Natural killer cell (primary cell): ENCODE data around the gene PREP. TPM values are rescaled to one million over a fixed set of nuclear protein-coding genes. Genes with fewer than 3 reads are reported as not detected.

ENCODE experiments used
- ATAC-seq, 3 donors: fragments of 150-1000 bp in 2 of 3; fragments of 200-7000 bp in 1 of 3; cut with Tn5 transposase; 1 replicate in 1 of 3; 2 replicates in 2 of 3; pipeline ENCODE4 v1.10.0; 2021; ENCODE audit warnings: mild to moderate bottlenecking in 2 of 3, moderate library complexity in 2 of 3
- DNase-seq, 2 donors: peaks; one replicate each; pipeline versions ENCODE4 v3.0.0 to v3.0.0-alpha.2; 2013 to 2021; ENCODE audit warnings: mixed read lengths in 1 of 2
- H3K27ac ChIP-seq: one replicate; pipeline ENCODE4 v1.5.1; 2013; ENCODE audit warnings: mild to moderate bottlenecking, low read length
- H3K27me3 ChIP-seq: one replicate; pipeline ENCODE4 v1.6.1; 2013; ENCODE audit warnings: low read length; ENCODE audit not compliant: control insufficient read depth, insufficient read depth
- H3K36me3 ChIP-seq: one replicate; pipeline ENCODE4 v1.6.1; 2013; ENCODE audit warnings: low read length; ENCODE audit not compliant: control insufficient read depth, insufficient read depth
- H3K4me1 ChIP-seq: one replicate; pipeline ENCODE4 v1.6.1; 2013; ENCODE audit warnings: low read length; ENCODE audit not compliant: control insufficient read depth, insufficient read depth
- H3K4me3 ChIP-seq: one replicate; pipeline ENCODE4 v1.5.1; 2013; ENCODE audit warnings: low read length
- H3K9me3 ChIP-seq: one replicate; pipeline ENCODE4 v1.6.1; 2013; ENCODE audit warnings: low read length; ENCODE audit not compliant: control insufficient read depth, insufficient read depth
- H3K27ac Mint-ChIP-seq, 2 donors: one replicate each; pipeline ENCODE4 v1.8.0; 2022; ENCODE audit warnings: mild to moderate bottlenecking in 2 of 2, mixed read lengths in 2 of 2, moderate library complexity in 1 of 2
- H3K27me3 Mint-ChIP-seq, 2 donors: one replicate each; pipeline ENCODE4 v1.8.0; 2022; ENCODE audit warnings: low read depth in 2 of 2, mixed read lengths in 2 of 2
- H3K36me3 Mint-ChIP-seq: one replicate; pipeline ENCODE4 v1.8.0; 2022; ENCODE audit warnings: mixed read lengths
- H3K4me1 Mint-ChIP-seq, 2 donors: one replicate each; pipeline ENCODE4 v1.8.0; 2022; ENCODE audit warnings: mixed read lengths in 2 of 2
- H3K4me3 Mint-ChIP-seq: one replicate; pipeline ENCODE4 v1.8.0; 2022; ENCODE audit warnings: mild to moderate bottlenecking, moderate library complexity, mixed read lengths
- H3K9me3 Mint-ChIP-seq, 2 donors: one replicate each; pipeline ENCODE4 v1.8.0; 2022; ENCODE audit warnings: mixed read lengths in 2 of 2
- CTCF ChIP-seq: fragments of 200-600 bp; IDR thresholded peaks from one replicate; pipeline ENCODE4 v1.8.0; 2022; ENCODE audit warnings: antibody characterized with exemption
- WGBS: methylation state at CpG from one replicate; pipeline ENCODE4 v1.1.7; 2013; ENCODE audit warnings: missing lambda C conversion rate; ENCODE audit not compliant: insufficient coverage; 5-methylcytosine and 5-hydroxymethylcytosine counted together
- intact Hi-C: fragments of 100-400 bp; cut with micrococcal nuclease; formaldehyde crosslinking; loops from one replicate; pipeline ENCODE4 v1.14.2; 2022
- total RNA-seq, 4 donors: library from RNA; stranded (reverse); fragments of 120-200 nt in 1 of 4; gene quantifications; one replicate each; pipeline versions ENCODE4 v1.2.3 to v1.2.4, GENCODE V29; 2013 to 2022

PREP gene
- total RNA-seq, 3 donors from 2014 or later (not counting 1 experiment from before 2014, with no cell fraction given), result 30.0 to 42.9 (median 37.1) TPM

- no peak for DNase-seq
- Mint-ChIP-seq H3K9me3 (no peaks in the 10 kb centered on the region), H3K27me3 (no peaks in the 10 kb centered on the region), H3K4me3 (no peak overlapping the region), H3K4me1 (peaks cover 20 to 24% of the 10 kb centered on the region in 2 donors), H3K36me3 (peaks cover 12% of the 10 kb centered on the region), H3K27ac (no peak overlapping the region)
- peaks cover 52% of the 10 kb centered on the region for H3K36me3 ChIP-seq
- H3K27ac ChIP-seq, result no peak overlapping the region
- H3K4me3 ChIP-seq, result no peak overlapping the region
- intact Hi-C loops, result no loop called here
- H3K9me3 ChIP-seq, result no peaks in the 10 kb centered on the region
- no peaks in the 10 kb centered on the region for H3K27me3 ChIP-seq
- WGBS, result 96% methylated on average over 3 of the region's 4 CpGs
- H3K4me1 ChIP-seq, result no peaks in the 10 kb centered on the region
- no peak for TF ChIP-seq CTCF
- ATAC-seq, result no peak
Observed at GRCh38 chr6:105374010-105374420, 28.9 kb downstream of the PREP start.

GRCh38 chr6:105373481-105373880 is 29.4 kb downstream of the PREP start:
- no peak for TF ChIP-seq CTCF
- intact Hi-C loops, result no loop called here
- ATAC-seq, result no peak
- no peak for DNase-seq
- H3K27me3 Mint-ChIP-seq, result no peaks in the 10 kb centered on the region
- peaks cover 15 to 19% of the 10 kb centered on the region in 2 donors for H3K4me1 Mint-ChIP-seq
- H3K36me3 ChIP-seq, result peaks cover 57% of the 10 kb centered on the region
- H3K27ac ChIP-seq, result no peak overlapping the region
- H3K27me3 ChIP-seq, result no peaks in the 10 kb centered on the region
- no peak overlapping the region for H3K27ac Mint-ChIP-seq
- peaks cover 17% of the 10 kb centered on the region for H3K36me3 Mint-ChIP-seq
- no peaks in the 10 kb centered on the region for H3K9me3 ChIP-seq
- H3K4me3 ChIP-seq, result no peak overlapping the region
- H3K4me3 Mint-ChIP-seq, result no peak overlapping the region
- H3K9me3 Mint-ChIP-seq, result no peaks in the 10 kb centered on the region
- no peaks in the 10 kb centered on the region for H3K4me1 ChIP-seq
- 100% methylated on average over 4 of the region's 6 CpGs for WGBS

GRCh38 chr6:105372849-105373182 is 30.1 kb downstream of the PREP start:
- H3K9me3 ChIP-seq, result no peaks in the 10 kb centered on the region
- no peak overlapping the region for H3K27ac ChIP-seq
- intact Hi-C loops, result no loop called here
- Mint-ChIP-seq H3K9me3 (no peaks in the 10 kb centered on the region), H3K4me1 (peaks cover 8 to 12% of the 10 kb centered on the region in 2 donors), H3K4me3 (no peak overlapping the region), H3K27ac (no peak overlapping the region), H3K36me3 (peaks cover 17% of the 10 kb centered on the region), H3K27me3 (no peaks in the 10 kb centered on the region)
- no peak overlapping the region for H3K4me3 ChIP-seq
- DNase-seq (no peak), ATAC-seq (no peak)
- H3K36me3 ChIP-seq, result peaks cover 60% of the 10 kb centered on the region
- no peaks in the 10 kb centered on the region for H3K4me1 ChIP-seq
- no peak for TF ChIP-seq CTCF
- H3K27me3 ChIP-seq, result no peaks in the 10 kb centered on the region
- 98% methylated on average over 3 of the region's 3 CpGs for WGBS

- Mint-ChIP-seq H3K9me3 (no peaks in the 10 kb centered on the region), H3K4me3 (no peak overlapping the region), H3K27me3 (no peaks in the 10 kb centered on the region), H3K27ac (no peak overlapping the region), H3K4me1 (peaks cover 5 to 8% of the 10 kb centered on the region in 2 donors), H3K36me3 (peaks cover 17% of the 10 kb centered on the region)
- intact Hi-C loops, result no loop called here
- ATAC-seq (no peak), DNase-seq (no peak)
- H3K27me3 ChIP-seq, result no peaks in the 10 kb centered on the region
- no peak overlapping the region for H3K27ac ChIP-seq
- peaks cover 58% of the 10 kb centered on the region for H3K36me3 ChIP-seq
- no peak overlapping the region for H3K4me3 ChIP-seq
- H3K4me1 ChIP-seq, result no peaks in the 10 kb centered on the region
- no peak for TF ChIP-seq CTCF
- WGBS, result 86% methylated on average over 2 of the region's 4 CpGs
- H3K9me3 ChIP-seq, result no peaks in the 10 kb centered on the region
Observed at GRCh38 chr6:105372142-105372848, 30.6 kb downstream of the PREP start.
